Left renal cortex interstitium (tissue), 4 donors: Measurements from ENCODE around the gene CCL28. TPM values are rescaled to one million over a fixed set of nuclear protein-coding genes. Genes with fewer than 3 reads are reported as not detected.

ENCODE experiments used
- DNase-seq, 4 donors: peaks; one replicate each; pipeline ENCODE4 v3.0.0-alpha.2; 2013; ENCODE audit warnings: low read depth in 4 of 4, low spot score in 2 of 4, missing footprints in 1 of 4
- polyA plus RNA-seq, 4 donors: library from polyadenylated mRNA; unstranded; fragments of 120-200 nt; gene quantifications; one replicate each; pipeline ENCODE4 v1.2.1, GENCODE V29; 2013; ENCODE audit not compliant: insufficient read length in 4 of 4

Gene CCL28
- polyA plus RNA-seq, 4 donors, result 2.2 to 4.8 (median 3.3) TPM

- no peak for DNase-seq
Observed at GRCh38 chr5:43362725-43363435, 49.3 kb downstream of the CCL28 start.

GRCh38 chr5:43358726-43359125 lies 53.5 kb downstream of the CCL28 start:
- no peak for DNase-seq

DNA sequence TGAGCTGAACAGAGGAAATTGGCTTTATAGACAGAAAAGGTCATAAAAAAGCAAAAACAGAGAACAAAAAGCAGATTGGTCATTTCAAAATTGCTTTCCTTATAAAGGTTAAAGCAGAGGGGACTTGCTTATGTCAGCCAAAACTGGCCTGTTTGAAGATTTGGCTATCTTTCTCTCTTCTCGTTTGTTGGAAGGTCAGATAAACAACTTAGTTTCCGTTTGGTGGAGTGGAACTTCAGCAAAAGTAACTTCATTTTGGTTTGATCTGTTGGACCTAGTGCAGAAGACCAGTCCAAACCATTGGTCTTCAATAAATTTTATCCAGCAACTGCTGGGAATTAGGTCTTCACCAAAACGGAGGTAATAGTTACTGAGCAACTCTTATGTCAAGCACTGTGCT lies 53.9 kb downstream of the CCL28 start:
- no peak for DNase-seq

- DNase-seq, result peak in 2 of 4 donors; percentile 20 to 31
Observed at GRCh38 chr5:43357878-43358281, 54.3 kb downstream of the CCL28 start.

DNA sequence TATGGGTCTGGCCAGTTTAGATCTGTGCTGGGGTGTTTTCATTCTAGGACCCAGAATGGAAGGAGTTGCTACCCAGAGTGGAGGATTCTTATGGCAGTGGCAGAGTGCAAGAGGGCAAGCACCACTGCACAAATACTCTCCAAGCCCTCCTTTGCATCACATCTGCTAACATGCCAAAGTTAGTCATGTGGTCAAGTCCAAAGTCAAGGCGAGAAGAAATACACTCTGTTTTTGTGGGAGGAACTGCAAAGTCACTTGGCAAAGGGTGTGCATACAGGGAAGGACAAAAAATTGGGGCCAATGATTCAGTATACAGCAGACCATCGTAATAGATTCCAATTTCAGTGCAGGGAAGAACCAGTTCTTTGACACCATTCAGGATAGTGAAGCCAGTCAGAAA lies 55.1 kb downstream of the CCL28 start:
- peak in 1 of 4 donors; percentile 2 for DNase-seq

DNA sequence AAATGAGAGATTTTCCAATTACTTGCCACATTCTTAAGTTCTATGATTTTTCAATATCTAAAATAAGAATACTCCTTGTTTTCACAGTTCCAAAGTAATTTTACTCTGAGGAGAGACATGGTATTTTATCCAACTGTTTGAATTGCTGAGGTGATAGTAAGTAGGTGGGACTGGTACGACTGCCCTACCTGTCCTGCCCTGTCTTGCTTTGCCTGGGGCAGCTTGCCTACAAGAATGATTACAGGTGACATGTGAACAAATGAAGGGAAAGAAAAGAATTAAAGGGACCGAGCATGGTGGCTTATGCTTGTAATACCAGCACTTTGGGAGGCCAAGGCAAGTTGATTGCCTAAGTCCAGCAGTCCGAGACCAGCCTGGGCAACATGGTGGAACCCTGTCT lies 57.4 kb downstream of the CCL28 start:
- no peak for DNase-seq

- DNase-seq, result no peak
Observed at GRCh38 chr5:43353668-43354067, 58.5 kb downstream of the CCL28 start.

GRCh38 chr5:43352915-43353314 lies 59.3 kb downstream of the CCL28 start:
- DNase-seq, result no peak

DNA sequence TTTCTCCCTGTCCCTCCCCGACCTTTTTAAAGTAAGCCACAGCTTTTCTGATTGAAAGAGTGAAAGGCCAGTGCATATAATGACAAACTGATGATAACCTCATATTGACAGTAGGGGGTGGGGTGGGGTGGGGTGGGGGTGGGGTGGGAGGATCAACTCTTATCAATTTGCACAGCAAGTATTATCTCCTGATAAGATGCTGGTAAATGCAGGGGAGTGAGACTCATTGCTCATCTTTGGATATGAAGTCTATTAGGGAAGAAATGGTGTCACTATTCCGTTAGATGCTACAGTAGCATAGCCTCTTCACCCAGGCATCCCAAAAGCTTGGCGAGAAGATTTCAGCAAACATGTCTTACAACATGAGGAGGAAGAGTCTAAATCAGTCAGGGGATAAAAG lies 60.1 kb downstream of the CCL28 start:
- DNase-seq, result no peak

DNA sequence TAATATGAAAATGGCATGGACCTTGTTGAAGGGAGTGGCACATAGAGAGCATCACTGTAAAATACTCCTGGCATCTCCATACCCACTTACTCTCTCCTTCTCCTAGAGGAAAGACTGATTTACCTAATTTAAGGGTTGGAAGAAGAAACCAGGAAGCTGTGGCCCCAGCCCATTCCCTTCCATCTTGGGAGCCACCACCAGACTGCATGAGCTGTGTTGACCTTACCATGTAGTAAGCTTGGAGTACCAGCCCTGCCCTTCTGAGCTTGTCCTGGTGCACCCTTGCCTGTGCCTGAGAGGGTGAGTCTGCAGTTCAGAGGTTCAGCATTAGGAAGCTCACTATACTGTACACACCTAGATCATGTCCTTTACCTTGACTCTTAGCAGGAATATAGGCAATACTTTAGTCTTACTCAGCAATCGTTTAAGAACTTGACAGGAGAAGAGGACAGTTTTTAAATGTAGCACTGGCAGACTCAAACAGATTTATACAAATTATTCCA lies 63.3 kb downstream of the CCL28 start:
- no peak for DNase-seq

GRCh38 chr5:43348207-43348606 lies 64.0 kb downstream of the CCL28 start:
- no peak for DNase-seq

GRCh38 chr5:43338862-43339261 lies 73.3 kb downstream of the CCL28 start:
- DNase-seq, result no peak

DNA sequence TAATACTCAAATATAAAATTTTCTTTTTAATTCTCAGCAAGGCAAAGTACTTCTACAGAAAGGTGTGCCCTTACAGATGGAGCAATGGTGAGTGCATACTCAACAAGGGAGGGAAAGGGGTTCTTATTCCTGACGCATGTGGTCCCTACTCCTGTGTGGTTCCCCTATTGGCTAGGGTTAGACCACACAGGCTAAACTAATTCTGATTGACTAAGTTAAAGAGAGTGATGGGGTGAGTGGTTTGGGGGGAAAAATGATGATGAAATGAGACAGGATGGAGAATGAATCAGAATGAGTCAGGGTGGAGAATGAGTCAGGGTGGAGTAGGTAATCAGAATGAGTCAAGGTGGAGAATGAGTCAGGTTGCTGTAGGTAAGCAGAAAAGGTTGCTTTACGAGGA lies 76.0 kb downstream of the CCL28 start:
- DNase-seq, result no peak

- no peak for DNase-seq
Observed at GRCh38 chr5:43335681-43336080, 76.5 kb downstream of the CCL28 start.

GRCh38 chr5:43332401-43332800 lies 79.8 kb downstream of the CCL28 start:
- DNase-seq, result no peak

Other genes starting within 250 kb of the CCL28 start
- gene NIM1K, start 220.2 kb downstream of the CCL28 start, polyA plus RNA-seq, result under 1 TPM; 0.46 to 0.85 (median 0.54) TPM
- 100 to 1,000 TPM; 110 to 141 (median 113) TPM for gene HMGCS1, start 99.0 kb downstream of the CCL28 start, polyA plus RNA-seq
- 10 to 100 TPM; 16.4 to 20.5 (median 19.2) TPM for gene TMEM267, start 71.5 kb upstream of the CCL28 start, polyA plus RNA-seq
- 1 to 10 TPM; 4.2 to 7.6 (median 6.2) TPM for gene C5orf34, start 102.8 kb upstream of the CCL28 start, polyA plus RNA-seq
- gene PAIP1, start 144.7 kb upstream of the CCL28 start, polyA plus RNA-seq, result 100 to 1,000 TPM; 129 to 190 (median 161) TPM
- 100 to 1,000 TPM; 103 to 115 (median 113) TPM for gene NNT, start 190.8 kb upstream of the CCL28 start, polyA plus RNA-seq